ENCODE measurements around the gene ARRDC3.
"Not testable (repeated sequence)": the region's sequence is repeated elsewhere in the genome, so short reads cannot be mapped to it uniquely, and the experiment has no call there.

Gene ARRDC3

GRCh38 chr5:91359962-91360609 lies 23.0 kb downstream of the ARRDC3 start:
- no peak for DNase-seq

DNA sequence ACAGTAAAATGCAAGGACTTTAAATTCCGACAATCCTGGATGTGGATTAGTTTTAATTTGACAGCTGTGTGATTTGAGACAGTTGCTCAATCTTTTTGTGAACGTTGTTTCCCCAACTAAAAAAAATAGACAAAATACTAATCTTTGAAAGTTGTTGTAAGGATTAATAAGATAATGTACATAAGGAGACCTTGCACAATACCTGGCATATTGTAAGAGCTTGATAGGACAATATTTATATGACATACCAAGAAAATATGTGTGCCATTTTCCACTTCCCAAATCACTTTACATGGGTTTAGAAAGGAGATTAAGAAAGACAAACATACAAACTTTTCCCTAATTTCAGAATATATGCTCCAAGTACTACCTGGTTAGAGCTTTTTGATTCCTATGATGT lies 25.3 kb downstream of the ARRDC3 start:
- no peak for DNase-seq

DNA sequence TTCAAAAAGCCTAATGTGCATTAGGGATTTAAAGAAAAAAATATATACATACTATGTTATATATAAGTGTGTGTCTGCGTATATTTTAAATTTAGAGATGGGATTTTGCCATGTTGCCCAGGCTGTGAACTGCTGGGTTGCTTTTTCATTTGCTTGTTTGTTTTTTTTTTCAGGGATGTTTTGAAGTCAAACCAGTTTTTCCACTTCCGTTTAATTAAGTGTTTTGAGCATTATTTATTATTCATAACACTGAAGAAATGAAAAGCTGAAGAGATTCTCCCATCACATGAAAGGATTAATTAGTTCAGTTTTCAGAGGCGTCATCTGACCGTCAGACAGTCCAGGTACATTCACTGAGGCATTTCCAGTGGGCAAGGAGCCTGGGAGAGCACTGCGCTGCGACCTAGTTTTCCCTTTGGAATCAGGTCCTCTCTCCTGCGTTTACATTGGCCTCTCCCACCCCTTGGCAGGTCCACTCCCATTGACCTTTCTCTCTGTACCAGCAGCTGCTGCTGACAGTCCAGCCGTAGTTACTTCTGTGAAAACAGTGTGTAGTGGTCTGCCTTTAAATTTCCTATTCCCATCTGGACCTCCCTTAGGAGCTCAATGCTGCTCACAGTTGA lies 26.0 kb downstream of the ARRDC3 start:
- DNase-seq: no peak

- not testable (repeated sequence) for DNase-seq
Measured at GRCh38 chr5:91354867-91355266, 28.2 kb downstream of the ARRDC3 start.

- no peak for DNase-seq
Measured at GRCh38 chr5:91352831-91353695, 30.1 kb downstream of the ARRDC3 start.

- no peak for DNase-seq
Measured at GRCh38 chr5:91345461-91345860, 37.7 kb downstream of the ARRDC3 start.

GRCh38 chr5:91344661-91345200 lies 38.4 kb downstream of the ARRDC3 start:
- DNase-seq: not testable (repeated sequence)

GRCh38 chr5:91343916-91344315 lies 39.2 kb downstream of the ARRDC3 start:
- DNase-seq: no peak

GRCh38 chr5:91342931-91343330 lies 40.2 kb downstream of the ARRDC3 start:
- not testable (repeated sequence) for DNase-seq

GRCh38 chr5:91341154-91341553 lies 42.0 kb downstream of the ARRDC3 start:
- DNase-seq: no peak

DNA sequence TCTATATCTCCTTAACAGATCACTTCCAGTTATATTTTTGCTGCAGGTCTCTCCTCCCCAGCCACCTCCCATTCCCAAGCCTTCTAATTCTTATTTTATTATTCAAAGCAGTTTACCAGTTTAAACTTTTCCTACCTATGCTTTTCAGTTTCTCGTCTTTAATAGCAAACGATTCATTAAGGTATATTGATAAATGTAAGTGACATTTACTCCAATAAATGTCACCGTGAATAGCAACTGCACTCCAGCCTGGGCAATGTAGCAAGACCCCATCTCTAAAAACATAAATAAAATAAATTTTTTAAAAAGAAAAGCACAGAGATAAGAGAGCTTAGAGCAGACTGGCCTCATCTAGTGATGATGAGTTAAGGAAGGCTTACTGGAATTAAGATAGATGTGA lies 42.6 kb downstream of the ARRDC3 start:
- no peak for DNase-seq

- DNase-seq: no peak
Measured at GRCh38 chr5:91339063-91339705, 43.9 kb downstream of the ARRDC3 start.

GRCh38 chr5:91332267-91333045 lies 50.7 kb downstream of the ARRDC3 start:
- peak in 1 of 5 donors; percentile 66 for DNase-seq

- no peak for DNase-seq
Measured at GRCh38 chr5:91331705-91332104, 51.4 kb downstream of the ARRDC3 start.

DNA sequence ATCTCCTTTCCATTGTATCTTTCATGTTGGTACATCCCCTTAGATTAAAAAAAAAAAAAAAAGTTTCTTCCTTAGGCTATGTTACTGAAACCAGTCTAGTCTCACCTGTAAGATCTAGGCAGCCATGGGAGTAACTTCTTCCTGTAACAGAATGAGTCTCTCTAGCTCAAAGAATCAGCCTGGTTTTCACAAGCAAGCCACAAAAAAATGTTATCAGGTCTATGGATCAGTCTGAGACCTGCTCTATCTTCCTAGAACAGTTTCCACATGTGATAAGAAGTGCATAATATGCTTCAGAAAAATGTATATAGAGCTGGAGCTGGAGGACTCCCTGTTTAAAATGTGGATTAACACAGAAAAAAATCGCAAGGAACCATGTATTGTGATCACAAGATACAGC lies 53.8 kb downstream of the ARRDC3 start:
- DNase-seq: peak in 1 of 5 donors; percentile 62

DNA sequence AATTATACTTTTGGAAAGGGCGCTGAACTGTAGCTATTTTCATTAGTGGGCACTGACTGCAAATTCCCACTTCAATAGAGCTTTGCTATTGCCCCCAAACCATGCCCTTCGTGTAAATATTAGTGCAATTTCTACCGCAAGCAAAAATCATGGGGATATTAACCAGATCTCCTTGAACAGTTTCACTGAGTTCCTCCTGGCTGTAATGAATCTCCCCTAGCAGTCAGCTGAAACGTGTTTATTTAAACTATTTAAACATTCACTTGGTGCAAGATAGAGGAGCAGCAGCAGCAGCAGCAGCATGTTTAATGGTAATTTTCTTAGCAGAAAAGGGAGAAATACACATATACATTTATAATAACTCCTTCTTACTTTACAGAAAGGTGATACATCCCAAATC lies 54.4 kb downstream of the ARRDC3 start:
- DNase-seq: no peak

DNA sequence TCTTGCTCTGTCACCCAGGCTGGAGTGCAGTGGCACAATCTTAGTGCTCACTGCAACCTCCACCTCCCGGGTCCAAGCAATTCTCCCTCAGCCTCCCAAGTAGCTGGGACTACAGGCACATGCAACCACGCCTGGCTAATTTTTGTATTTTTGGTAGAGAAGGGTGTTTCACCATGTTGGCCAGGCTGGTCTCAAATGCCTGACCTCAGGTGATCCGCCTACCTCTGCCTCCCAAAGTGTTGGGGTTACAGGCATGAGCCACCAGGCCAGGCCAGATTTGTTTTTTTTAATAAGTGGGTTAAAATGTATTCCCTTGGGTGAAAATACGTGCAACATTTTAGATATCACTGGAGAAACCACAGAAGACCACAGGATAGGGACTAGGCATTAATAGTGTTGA lies 60.1 kb downstream of the ARRDC3 start:
- DNase-seq: not testable (repeated sequence)

- DNase-seq: no peak
Measured at GRCh38 chr5:91319667-91320066, 63.5 kb downstream of the ARRDC3 start.

DNA sequence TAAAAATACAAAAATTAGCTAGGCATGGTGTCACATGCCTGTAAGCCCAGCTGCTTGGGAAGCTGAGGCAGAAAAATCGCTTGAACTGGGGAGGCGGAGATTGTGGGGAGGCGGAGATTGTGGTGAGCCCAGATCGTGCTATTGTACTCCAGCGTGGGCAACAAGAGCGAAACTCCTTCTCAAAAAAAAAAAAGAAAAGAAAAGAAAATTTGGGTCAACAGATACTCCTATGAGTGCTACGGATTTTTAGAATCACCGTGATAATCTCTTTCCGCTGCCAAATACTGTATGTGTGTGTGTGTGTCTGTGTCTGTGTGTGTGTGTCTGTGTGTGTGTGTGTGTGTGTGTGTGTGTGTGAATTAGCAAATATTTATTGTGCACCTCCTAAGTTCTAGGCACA lies 64.4 kb downstream of the ARRDC3 start:
- peak in 1 of 5 donors; percentile 10 for DNase-seq

Measured in T-helper 1 cell (primary cell).